MG63 (cell line): ENCODE results near the gene FRK. TPM values are rescaled to one million over a fixed set of nuclear protein-coding genes. Genes with fewer than 3 reads are reported as not detected.
"Not testable (repeated sequence)": the region's sequence is repeated elsewhere in the genome, so short reads cannot be mapped to it uniquely, and the experiment has no call there.

Experiments used
- DNase-seq: peaks from one replicate; pipeline ENCODE4 v3.0.0-alpha.2; 2020
- H3K27me3 ChIP-seq: fragments of 250-450 bp; sonication (Bioruptor Pico); 2 replicates; pipeline ENCODE4 v1.5.1; 2020; ENCODE audit warnings: mild to moderate bottlenecking, moderate library complexity
- H3K36me3 ChIP-seq: fragments of 250-450 bp; sonication (Bioruptor Pico); 2 replicates; pipeline ENCODE4 v1.5.1; 2020; ENCODE audit warnings: mild to moderate bottlenecking, moderate library complexity
- H3K4me3 ChIP-seq: fragments of 250-450 bp; sonication (Bioruptor Pico); 2 replicates; pipeline ENCODE4 v1.5.1; 2020; ENCODE audit warnings: mild to moderate bottlenecking, moderate library complexity
- H3K9me3 ChIP-seq: fragments of 250-450 bp; sonication (Bioruptor Pico); 2 replicates; pipeline ENCODE4 v1.5.1; 2020; ENCODE audit warnings: mild to moderate bottlenecking, moderate library complexity
- total RNA-seq: library from RNA; depleted of rRNA; stranded (reverse); fragments of >200 nt; shearing (Covaris generic); gene quantifications from 2 replicates; pipeline ENCODE4 v1.2.3, GENCODE V29; 2014; ENCODE audit warnings: low replicate concordance; rRNA removed

FRK gene
- total RNA-seq, 1 experiment from 2014 or later, result 0.16 TPM

DNA sequence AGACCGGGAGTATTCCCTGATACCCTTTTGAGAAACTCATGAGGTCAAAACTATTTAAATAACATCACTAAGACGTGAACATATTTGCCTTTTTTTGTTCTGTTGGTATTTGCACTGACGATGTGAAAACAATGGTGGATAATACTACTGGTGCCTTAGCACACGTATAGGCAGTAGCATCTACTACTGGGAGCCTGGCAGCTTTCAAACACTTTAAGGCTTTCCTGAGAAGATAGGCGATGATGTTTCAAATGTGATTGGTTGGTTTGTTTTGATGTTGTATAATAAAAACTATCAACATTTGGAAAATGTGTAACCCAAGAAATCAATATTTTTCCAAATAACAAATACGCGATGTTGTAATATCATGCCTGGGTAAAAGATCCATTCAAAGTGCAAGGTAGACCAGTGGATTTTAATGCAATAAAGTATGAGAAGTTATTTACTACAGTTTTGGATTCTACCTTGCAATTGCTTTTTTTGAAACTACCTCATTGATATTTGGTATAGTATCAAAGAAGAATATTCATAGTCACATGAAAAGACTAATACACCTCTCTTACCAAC is 166.2 kb downstream of the FRK start:
- Histone ChIP-seq H3K4me3 (no peak overlapping the region), H3K27me3 (no peaks in the 10 kb centered on the region), H3K9me3 (no peaks in the 10 kb centered on the region), H3K36me3 (no peaks in the 10 kb centered on the region)
- no peak for DNase-seq

DNA sequence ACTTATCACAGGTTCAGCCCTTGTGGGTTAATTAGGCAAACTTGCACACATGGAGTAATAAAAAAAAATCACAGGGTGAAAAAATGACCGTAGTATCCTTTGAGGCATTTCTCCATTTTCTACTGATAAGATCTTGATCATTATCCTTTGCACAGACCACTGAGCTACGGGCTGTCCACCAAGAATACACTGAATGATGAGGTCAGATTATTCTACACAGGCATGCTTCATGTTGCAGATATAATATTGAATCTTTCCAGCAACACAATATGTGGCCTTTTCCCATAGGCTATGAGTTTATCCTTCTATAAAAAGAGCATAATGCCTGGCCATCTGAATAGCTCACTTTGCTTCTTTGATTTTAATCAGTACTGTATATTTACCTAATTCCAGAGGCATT is 168.9 kb downstream of the FRK start:
- no peaks in the 10 kb centered on the region for H3K27me3 ChIP-seq
- H3K9me3 ChIP-seq, result no peaks in the 10 kb centered on the region
- no peak for DNase-seq
- no peak overlapping the region for H3K4me3 ChIP-seq
- no peaks in the 10 kb centered on the region for H3K36me3 ChIP-seq

GRCh38 chr6:115891111-115891669 is 169.5 kb downstream of the FRK start:
- DNase-seq, result peak; percentile 36
- H3K36me3 ChIP-seq, result no peaks in the 10 kb centered on the region
- no peaks in the 10 kb centered on the region for H3K9me3 ChIP-seq
- no peaks in the 10 kb centered on the region for H3K27me3 ChIP-seq
- H3K4me3 ChIP-seq, result no peak overlapping the region

- DNase-seq, result no peak
- Histone ChIP-seq H3K36me3 (no peaks in the 10 kb centered on the region), H3K4me3 (no peak overlapping the region), H3K27me3 (no peaks in the 10 kb centered on the region), H3K9me3 (no peaks in the 10 kb centered on the region)
Observed at GRCh38 chr6:115890238-115890637, 170.5 kb downstream of the FRK start.

DNA sequence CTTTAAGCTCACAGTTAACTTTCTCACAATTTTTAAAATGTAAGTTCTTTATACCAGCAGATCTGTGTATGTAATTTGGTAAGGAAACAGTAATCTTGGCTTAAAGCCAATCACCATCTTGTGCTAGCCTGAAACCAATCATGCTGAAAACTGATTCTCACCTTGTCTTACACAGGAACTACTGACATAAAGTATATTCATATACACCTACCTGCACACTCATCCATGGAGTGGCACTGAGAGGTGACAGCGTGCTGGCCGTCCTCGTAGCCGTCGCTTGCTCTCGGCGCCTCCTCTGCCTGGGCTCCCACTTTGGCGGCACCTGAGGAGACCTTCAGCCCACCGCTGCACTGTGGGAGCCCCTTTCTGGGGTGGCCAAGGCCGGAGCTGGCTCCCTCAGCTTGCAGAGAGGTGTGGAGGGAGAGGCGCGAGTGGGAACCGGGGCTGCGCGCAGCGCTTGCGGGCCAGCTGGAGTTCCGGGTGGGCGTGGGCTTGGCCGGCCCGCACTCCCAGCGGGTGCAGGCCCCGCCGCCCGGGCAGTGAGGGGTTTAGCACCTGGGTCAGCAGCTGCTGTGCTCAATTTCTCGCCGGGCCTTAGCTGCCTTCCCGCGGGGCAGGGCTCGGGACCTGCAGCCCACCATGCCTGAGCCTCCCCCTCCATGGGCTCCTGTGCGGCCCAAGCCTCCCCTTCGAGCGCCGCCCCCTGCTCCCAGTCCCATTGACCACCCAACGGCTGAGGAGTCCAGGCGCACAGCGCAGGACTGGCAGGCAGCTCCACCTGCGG is 171.8 kb downstream of the FRK start:
- H3K27me3 ChIP-seq, H3K4me3 ChIP-seq, H3K9me3 ChIP-seq, DNase-seq, H3K36me3 ChIP-seq: not testable (repeated sequence)

GRCh38 chr6:115887891-115888290 is 172.8 kb downstream of the FRK start:
- H3K27me3 ChIP-seq, result no peaks in the 10 kb centered on the region
- no peaks in the 10 kb centered on the region for H3K36me3 ChIP-seq
- no peak for DNase-seq
- no peak overlapping the region for H3K4me3 ChIP-seq
- no peaks in the 10 kb centered on the region for H3K9me3 ChIP-seq

- H3K36me3 ChIP-seq, result no peaks in the 10 kb centered on the region
- no peak for DNase-seq
Observed at GRCh38 chr6:115885636-115886366, 174.9 kb downstream of the FRK start.

DNA sequence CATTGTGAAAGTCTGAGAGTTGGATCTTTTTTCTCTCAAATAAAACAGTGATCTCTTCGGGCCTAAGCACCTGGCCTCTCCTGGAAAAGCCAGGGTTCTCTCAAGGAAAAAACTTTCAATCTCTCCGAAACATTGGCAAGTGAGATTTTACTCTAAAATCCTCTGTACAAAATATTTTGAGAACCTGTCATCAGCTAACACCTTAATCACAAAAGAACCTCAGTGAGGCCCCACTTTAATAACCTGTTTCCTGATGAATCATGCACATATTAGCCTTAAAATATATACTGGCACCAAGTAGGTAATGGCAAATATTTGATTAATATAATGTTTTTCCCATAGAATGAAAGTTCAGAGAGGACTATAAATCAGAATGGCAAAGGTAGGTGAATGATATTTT is 177.9 kb downstream of the FRK start:
- DNase-seq, result no peak
- no peak overlapping the region for H3K4me3 ChIP-seq

More at GRCh38 chr6:115885636-115886366, 174.9 kb downstream of the FRK start:
- Histone ChIP-seq H3K9me3 (no peaks in the 10 kb centered on the region), H3K4me3 (no peak overlapping the region), H3K27me3 (no peaks in the 10 kb centered on the region)

GRCh38 chr6:115882174-115882573 is 178.5 kb downstream of the FRK start:
- H3K4me3 ChIP-seq, result no peak overlapping the region
- no peaks in the 10 kb centered on the region for H3K36me3 ChIP-seq
- H3K9me3 ChIP-seq, result no peaks in the 10 kb centered on the region
- no peaks in the 10 kb centered on the region for H3K27me3 ChIP-seq
- DNase-seq, result no peak

More for the DNA sequence above, 177.9 kb downstream of the FRK start:
- H3K9me3 ChIP-seq, result no peaks in the 10 kb centered on the region
- no peaks in the 10 kb centered on the region for H3K27me3 ChIP-seq
- no peaks in the 10 kb centered on the region for H3K36me3 ChIP-seq

Other genes starting within 250 kb of the FRK start
- 5.2 and 12.8 TPM in 2 replicates for gene NT5DC1, start 40.0 kb upstream of the FRK start, total RNA-seq
- not detected in 2 replicates for gene COL10A1, start 65.2 kb upstream of the FRK start, total RNA-seq
- 6.6 and 6.8 TPM in 2 replicates for gene TSPYL4, start 193.2 kb upstream of the FRK start, total RNA-seq
- 61.4 and 81.3 TPM in 2 replicates for gene TSPYL1, start 219.0 kb upstream of the FRK start, total RNA-seq